GM18909 (cell line): ENCODE results near the gene GIMAP7.

ENCODE experiments used
- ATAC-seq: cut with Tn5 transposase; IDR thresholded peaks from one replicate; pipeline ENCODE4 v1.9.1; 2021; ENCODE audit warnings: mild to moderate bottlenecking; ENCODE audit not compliant: unreplicated experiment, poor library complexity

Gene GIMAP7

DNA sequence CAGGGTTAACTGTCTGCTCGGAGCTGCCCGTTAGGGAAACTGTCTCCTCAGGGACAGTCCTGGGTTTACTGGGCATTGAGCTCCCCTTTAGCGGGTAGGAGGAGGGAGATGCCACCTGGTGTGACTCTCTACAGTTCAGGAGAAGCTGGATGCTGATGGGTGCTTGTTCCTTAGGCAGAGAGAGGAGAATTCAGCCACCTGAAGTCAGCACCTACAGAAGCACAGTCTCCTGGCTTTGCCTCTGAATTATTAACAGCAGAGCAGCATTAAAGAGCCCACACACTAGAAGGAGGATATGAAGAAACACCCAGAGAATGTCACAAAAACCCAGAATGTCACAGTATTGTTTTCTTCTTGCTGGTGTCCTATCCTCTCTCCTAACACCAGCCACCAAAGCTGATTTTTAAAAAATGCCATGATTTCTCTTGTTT is 53.2 kb downstream of the GIMAP7 start:
- ATAC-seq: no peak

DNA sequence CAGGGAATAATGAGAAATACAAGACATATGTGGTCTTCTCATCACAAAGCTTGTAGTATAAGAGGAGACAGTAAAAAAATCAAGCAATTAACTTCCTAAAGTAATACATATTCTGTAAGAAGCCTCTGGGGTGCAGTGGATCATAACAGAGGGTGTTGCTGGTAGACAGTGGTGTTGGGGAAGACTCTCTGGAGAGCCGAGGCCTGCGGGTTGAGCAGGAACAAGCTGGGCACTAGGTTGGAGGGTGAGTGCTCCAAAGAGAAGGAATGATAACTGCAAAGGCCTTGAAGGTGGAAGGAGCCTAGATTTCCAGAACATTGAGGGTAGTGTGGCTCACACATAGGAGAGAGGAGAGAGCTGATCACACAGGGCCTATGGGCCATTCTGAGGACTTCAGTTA is 54.0 kb downstream of the GIMAP7 start:
- ATAC-seq: no peak

DNA sequence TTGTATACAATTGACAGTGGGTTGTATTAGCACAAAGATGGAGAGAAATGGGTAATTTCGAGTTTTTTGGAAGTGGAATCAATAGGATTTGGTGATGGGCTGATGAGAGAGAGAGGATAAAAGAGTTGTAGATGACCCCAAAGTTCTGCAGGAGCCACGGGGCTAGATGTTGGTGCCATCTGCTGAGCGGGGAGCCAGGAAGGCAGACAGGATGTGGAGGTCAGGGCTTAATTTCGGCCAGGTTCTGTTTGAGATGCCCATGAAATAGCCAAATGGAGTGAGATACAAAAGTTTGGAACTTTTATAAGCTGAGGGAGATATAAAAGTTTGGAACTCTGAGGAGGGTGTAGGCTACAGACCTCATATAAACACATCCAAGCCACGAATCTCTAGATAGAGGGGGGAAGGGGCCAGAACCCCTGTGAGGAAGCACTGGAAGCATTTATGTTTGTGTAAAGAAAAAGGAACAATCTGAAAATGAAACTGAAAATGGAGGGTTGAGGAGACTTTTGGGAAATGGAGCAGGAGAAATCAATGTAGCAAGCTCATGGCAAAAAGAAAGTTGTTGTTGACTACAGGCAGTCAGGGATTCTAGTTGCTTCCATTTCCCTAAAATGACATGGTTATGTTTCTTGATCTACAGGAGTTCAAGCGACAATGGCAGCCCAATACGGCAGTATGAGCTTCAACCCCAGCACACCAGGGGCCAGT is 54.7 kb downstream of the GIMAP7 start:
- no peak for ATAC-seq
